Measurements from ENCODE around the gene ZFYVE9.
A peak's percentile ranks its signal among the peaks of the same experiment; 100 is the strongest.

ZFYVE9 gene

GRCh38 chr1:52249831-52250230 lies 107.9 kb downstream of the ZFYVE9 start:
- DNase-seq: no peak

- no peak for DNase-seq
These were observed 111.5 kb downstream of the ZFYVE9 start for GRCh38 chr1:52253421-52253820.

GRCh38 chr1:52259886-52260285 lies 118.0 kb downstream of the ZFYVE9 start:
- DNase-seq: no peak

GRCh38 chr1:52263153-52263910 lies 121.4 kb downstream of the ZFYVE9 start:
- DNase-seq: peak; percentile 7

- no peak for DNase-seq
These were observed 122.7 kb downstream of the ZFYVE9 start for GRCh38 chr1:52264530-52265115.

GRCh38 chr1:52266507-52266906 lies 124.6 kb downstream of the ZFYVE9 start:
- DNase-seq: no peak

- no peak for DNase-seq
These were observed 126.5 kb downstream of the ZFYVE9 start for GRCh38 chr1:52268372-52268771.

- no peak for DNase-seq
These were observed 139.6 kb downstream of the ZFYVE9 start for GRCh38 chr1:52281518-52281917.

GRCh38 chr1:52288286-52288685 lies 146.4 kb downstream of the ZFYVE9 start:
- DNase-seq: no peak

- no peak for DNase-seq
These were observed 152.7 kb downstream of the ZFYVE9 start for GRCh38 chr1:52294580-52294979.

- peak; percentile 30 for DNase-seq
These were observed 154.5 kb downstream of the ZFYVE9 start for GRCh38 chr1:52296345-52296744.

- DNase-seq: no peak
These were observed 163.7 kb downstream of the ZFYVE9 start for GRCh38 chr1:52305417-52306226.

GRCh38 chr1:52306227-52307006 lies 164.5 kb downstream of the ZFYVE9 start:
- no peak for DNase-seq

- DNase-seq: no peak
These were observed 179.2 kb downstream of the ZFYVE9 start for GRCh38 chr1:52321061-52321460.

GRCh38 chr1:52323731-52324130 lies 181.8 kb downstream of the ZFYVE9 start:
- DNase-seq: no peak

GRCh38 chr1:52325786-52326185 lies 183.9 kb downstream of the ZFYVE9 start:
- no peak for DNase-seq

- DNase-seq: no peak
These were observed 186.7 kb downstream of the ZFYVE9 start for GRCh38 chr1:52328615-52329014.

GRCh38 chr1:52332411-52332810 lies 190.5 kb downstream of the ZFYVE9 start:
- no peak for DNase-seq

GRCh38 chr1:52334906-52335528 lies 193.1 kb downstream of the ZFYVE9 start:
- DNase-seq: no peak

- no peak for DNase-seq
These were observed 195.6 kb downstream of the ZFYVE9 start for GRCh38 chr1:52337439-52337838.

- no peak for DNase-seq
These were observed 199.9 kb downstream of the ZFYVE9 start for GRCh38 chr1:52341655-52342260.

GRCh38 chr1:52343979-52344378 lies 202.1 kb downstream of the ZFYVE9 start:
- DNase-seq: no peak
